Measurements from ENCODE around the gene UGT1A9. TPM values are rescaled to one million over a fixed set of nuclear protein-coding genes. Genes with fewer than 3 reads are reported as not detected.

UGT1A9 gene
- polyA plus RNA-seq, 1 of the 3 experiments (the other 2 are of a cell fraction), result not detected

- no peaks in the 10 kb centered on the region for H4K20me1 ChIP-seq (ENCODE audit: insufficient read depth)
- no peaks in the 10 kb centered on the region for H3K9me3 ChIP-seq
- H3K9ac ChIP-seq, result no peak overlapping the region
- no peaks in the 10 kb centered on the region for H3K4me1 ChIP-seq (ENCODE audit: control insufficient read depth in 1 of 2, insufficient read depth in 2 of 2, low read depth in 1 of 2, low read length in 1 of 2)
- H3K9me2 ChIP-seq, result no peaks in the 10 kb centered on the region
- H3K27me3 ChIP-seq (ENCODE audit: insufficient read depth), result no peaks in the 10 kb centered on the region
- WGBS (ENCODE audit: low lambda C conversion rate), result 83% methylated on average over 7 of the region's 7 CpGs
- H3K4me3 ChIP-seq (ENCODE audit: low read depth in 2 of 2, low read length in 1 of 2), result no peak overlapping the region
- no peaks in the 10 kb centered on the region for H3K36me3 ChIP-seq (replicated peaks in 1 of 2; ENCODE audit: control insufficient read depth in 1 of 2, insufficient read depth in 2 of 2, low read length in 1 of 2)
- no peak for TF ChIP-seq EZH2phosphoT487 (IDR thresholded peaks at IDR 0.05; ENCODE audit: borderline replicate concordance, low read depth)
- no peak for TF ChIP-seq RXRA (IDR thresholded peaks at IDR 0.05; ENCODE audit: borderline replicate concordance, low read depth)
- TF ChIP-seq, protein P1, sequence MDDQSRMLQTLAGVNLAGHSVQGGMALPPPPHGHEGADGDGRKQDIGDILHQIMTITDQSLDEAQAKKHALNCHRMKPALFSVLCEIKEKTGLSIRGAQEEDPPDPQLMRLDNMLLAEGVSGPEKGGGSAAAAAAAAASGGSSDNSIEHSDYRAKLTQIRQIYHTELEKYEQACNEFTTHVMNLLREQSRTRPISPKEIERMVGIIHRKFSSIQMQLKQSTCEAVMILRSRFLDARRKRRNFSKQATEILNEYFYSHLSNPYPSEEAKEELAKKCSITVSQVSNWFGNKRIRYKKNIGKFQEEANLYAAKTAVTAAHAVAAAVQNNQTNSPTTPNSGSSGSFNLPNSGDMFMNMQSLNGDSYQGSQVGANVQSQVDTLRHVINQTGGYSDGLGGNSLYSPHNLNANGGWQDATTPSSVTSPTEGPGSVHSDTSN (IDR thresholded peaks at IDR 0.05), result no peak
- no peak for TF ChIP-seq CHD2 (IDR thresholded peaks at IDR 0.05; ENCODE audit: low read length, partially characterized antibody)
- TF ChIP-seq EP300 (IDR thresholded peaks at IDR 0.05; ENCODE audit: borderline replicate concordance in 1 of 2, low read depth in 1 of 2, low read length in 1 of 2), result no peak
- TF ChIP-seq SIN3A (IDR thresholded peaks at IDR 0.05; ENCODE audit: borderline replicate concordance, low read depth, low read length), result no peak
- no peak for TF ChIP-seq NFIC (IDR thresholded peaks at IDR 0.05; ENCODE audit: borderline replicate concordance)
- TF ChIP-seq, protein P2, sequence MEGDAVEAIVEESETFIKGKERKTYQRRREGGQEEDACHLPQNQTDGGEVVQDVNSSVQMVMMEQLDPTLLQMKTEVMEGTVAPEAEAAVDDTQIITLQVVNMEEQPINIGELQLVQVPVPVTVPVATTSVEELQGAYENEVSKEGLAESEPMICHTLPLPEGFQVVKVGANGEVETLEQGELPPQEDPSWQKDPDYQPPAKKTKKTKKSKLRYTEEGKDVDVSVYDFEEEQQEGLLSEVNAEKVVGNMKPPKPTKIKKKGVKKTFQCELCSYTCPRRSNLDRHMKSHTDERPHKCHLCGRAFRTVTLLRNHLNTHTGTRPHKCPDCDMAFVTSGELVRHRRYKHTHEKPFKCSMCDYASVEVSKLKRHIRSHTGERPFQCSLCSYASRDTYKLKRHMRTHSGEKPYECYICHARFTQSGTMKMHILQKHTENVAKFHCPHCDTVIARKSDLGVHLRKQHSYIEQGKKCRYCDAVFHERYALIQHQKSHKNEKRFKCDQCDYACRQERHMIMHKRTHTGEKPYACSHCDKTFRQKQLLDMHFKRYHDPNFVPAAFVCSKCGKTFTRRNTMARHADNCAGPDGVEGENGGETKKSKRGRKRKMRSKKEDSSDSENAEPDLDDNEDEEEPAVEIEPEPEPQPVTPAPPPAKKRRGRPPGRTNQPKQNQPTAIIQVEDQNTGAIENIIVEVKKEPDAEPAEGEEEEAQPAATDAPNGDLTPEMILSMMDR (IDR thresholded peaks at IDR 0.05), result no peak
- no peak for TF ChIP-seq FOSL2 (IDR thresholded peaks at IDR 0.05; ENCODE audit: borderline replicate concordance, low read depth)
- TF ChIP-seq TCF12 (IDR thresholded peaks at IDR 0.05), result no peak
- no peak for TF ChIP-seq GABPA (IDR thresholded peaks at IDR 0.05; ENCODE audit: low read depth)
- TF ChIP-seq ELF1 (IDR thresholded peaks at IDR 0.05), result no peak
- no peak for TF ChIP-seq SMC3 (IDR thresholded peaks at IDR 0.05; ENCODE audit: low read depth, low read length)
- no peak for TF ChIP-seq TEAD4 (IDR thresholded peaks at IDR 0.05; ENCODE audit: borderline replicate concordance, insufficient read depth)
- TF ChIP-seq, protein P3, sequence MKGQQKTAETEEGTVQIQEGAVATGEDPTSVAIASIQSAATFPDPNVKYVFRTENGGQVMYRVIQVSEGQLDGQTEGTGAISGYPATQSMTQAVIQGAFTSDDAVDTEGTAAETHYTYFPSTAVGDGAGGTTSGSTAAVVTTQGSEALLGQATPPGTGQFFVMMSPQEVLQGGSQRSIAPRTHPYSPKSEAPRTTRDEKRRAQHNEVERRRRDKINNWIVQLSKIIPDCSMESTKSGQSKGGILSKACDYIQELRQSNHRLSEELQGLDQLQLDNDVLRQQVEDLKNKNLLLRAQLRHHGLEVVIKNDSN (IDR thresholded peaks at IDR 0.05; ENCODE audit: borderline replicate concordance, low read depth), result no peak
- no peak for TF ChIP-seq USF2 (IDR thresholded peaks at IDR 0.05; ENCODE audit: borderline replicate concordance, low read depth, low read length)
- no peak for TF ChIP-seq POLR2AphosphoS5 (IDR thresholded peaks at IDR 0.05; ENCODE audit: low read depth, low read length)
- POLR2A ChIA-PET, result no interaction called here
- no peak overlapping the region for H3K4me2 ChIP-seq
- no peaks in the 10 kb centered on the region for H3F3A ChIP-seq (replicated peaks; ENCODE audit: insufficient read depth)
- no peak overlapping the region for H2AFZ ChIP-seq (ENCODE audit: low read depth)
- no peaks in the 10 kb centered on the region for H3K79me2 ChIP-seq (ENCODE audit: insufficient read depth)
- DNase-seq, result no peak
- CTCF ChIA-PET, result no interaction called here
- no peak overlapping the region for H3K27ac ChIP-seq (ENCODE audit: low read depth in 2 of 2, low read length in 1 of 2)
Observed at GRCh38 chr2:233792720-233793119, 121.0 kb downstream of the UGT1A9 start.
